SK-N-MC (cell line): ENCODE results near the gene FKBP5.
"Not testable (repeated sequence)": the region's sequence is repeated elsewhere in the genome, so short reads cannot be mapped to it uniquely, and the experiment has no call there.

Source experiments
- DNase-seq: peaks from one replicate; pipeline ENCODE4 v3.0.0-alpha.2; 2011; ENCODE audit warnings: low read depth, low spot score
- H3K27ac ChIP-seq: fragments of 200-600 bp; sonication (generic); 2 replicates; pipeline ENCODE4 v1.5.1; 2016; ENCODE audit warnings: mixed run types
- H3K36me3 ChIP-seq: fragments of 200-600 bp; sonication (generic); 2 replicates; pipeline ENCODE4 v1.6.1; 2017; ENCODE audit warnings: antibody characterized with exemption, low read length, mixed read lengths; ENCODE audit not compliant: insufficient read depth
- H3K4me3 ChIP-seq: fragments of 200-600 bp; sonication (generic); 2 replicates; pipeline ENCODE4 v1.5.1; 2016
- H3K9ac ChIP-seq: fragments of 200-600 bp; sonication (generic); 2 replicates; pipeline ENCODE4 v1.8.0; 2017; ENCODE audit warnings: mixed run types, mixed read lengths; ENCODE audit not compliant: insufficient read length
- H3K9me3 ChIP-seq: fragments of 200-600 bp; sonication (generic); 2 replicates; pipeline ENCODE4 v1.6.1; 2017; ENCODE audit warnings: low read depth, mild to moderate bottlenecking, antibody characterized with exemption, low read length, moderate library complexity, mixed read lengths
- EZH2 ChIP-seq: fragments of 200-600 bp; sonication (generic); IDR thresholded peaks from one replicate; pipeline ENCODE4 v1.6.1; 2017; ENCODE audit warnings: antibody characterized with exemption
- FOXP2 ChIP-seq: optimal IDR thresholded peaks from 2 replicates; pipeline ENCODE3; 2011; ENCODE audit warnings: mild to moderate bottlenecking, moderate library complexity; ENCODE audit not compliant: insufficient read depth; ENCODE audit errors: extremely low read length, control extremely low read depth
- POLR2AphosphoS5 ChIP-seq: IDR thresholded peaks from 2 replicates; pipeline ENCODE4 v1.6.1; 2012; ENCODE audit warnings: mild to moderate bottlenecking, low read depth, low read length, borderline replicate concordance

Gene FKBP5

GRCh38 chr6:35550437-35550836, 138.3 kb downstream of the FKBP5 start:
- Histone ChIP-seq H3K4me3 (no peak overlapping the region), H3K9ac (no peak overlapping the region), H3K27ac (no peak overlapping the region), H3K9me3 (no peaks in the 10 kb centered on the region), H3K36me3 (no peaks in the 10 kb centered on the region)
- TF ChIP-seq POLR2AphosphoS5 (no peak), EZH2 (no peak), FOXP2 (no peak)
- no peak for DNase-seq

GRCh38 chr6:35547676-35548075, 141.0 kb downstream of the FKBP5 start:
- Histone ChIP-seq H3K9ac (no peak overlapping the region), H3K27ac (no peak overlapping the region), H3K4me3 (no peak overlapping the region), H3K36me3 (no peaks in the 10 kb centered on the region), H3K9me3 (no peaks in the 10 kb centered on the region)
- DNase-seq = no peak
- TF ChIP-seq EZH2 (no peak), FOXP2 (no peak), POLR2AphosphoS5 (no peak)

GRCh38 chr6:35544769-35545361, 143.8 kb downstream of the FKBP5 start:
- DNase-seq = no peak

GRCh38 chr6:35543459-35544193, 145.1 kb downstream of the FKBP5 start:
- Histone ChIP-seq H3K9me3 (no peaks in the 10 kb centered on the region; the same call in 1 of the 2 replicates), H3K9ac (no peak overlapping the region), H3K27ac (no peak overlapping the region), H3K36me3 (no peaks in the 10 kb centered on the region), H3K4me3 (no peak overlapping the region)
- TF ChIP-seq POLR2AphosphoS5 (no peak), EZH2 (no peak), FOXP2 (no peak)
- DNase-seq = no peak

More at GRCh38 chr6:35544769-35545361, 143.8 kb downstream of the FKBP5 start:
- Histone ChIP-seq H3K36me3 (no peaks in the 10 kb centered on the region), H3K9ac (no peak overlapping the region), H3K27ac (no peak overlapping the region), H3K9me3 (no peaks in the 10 kb centered on the region; the same call in 1 of the 2 replicates), H3K4me3 (no peak overlapping the region)
- no peak for TF ChIP-seq EZH2
- no peak for TF ChIP-seq FOXP2
- no peak for TF ChIP-seq POLR2AphosphoS5

- H3K27ac ChIP-seq = no peak overlapping the region
These were observed 146.9 kb downstream of the FKBP5 start for GRCh38 chr6:35541836-35542235.

GRCh38 chr6:35539223-35539622, 149.5 kb downstream of the FKBP5 start:
- Histone ChIP-seq H3K9ac (no peak overlapping the region), H3K27ac (no peak overlapping the region), H3K4me3 (no peak overlapping the region), H3K36me3 (no peaks in the 10 kb centered on the region), H3K9me3 (no peaks in the 10 kb centered on the region; the same call in 1 of the 2 replicates)
- no peak for DNase-seq
- TF ChIP-seq POLR2AphosphoS5 = no peak
- no peak for TF ChIP-seq FOXP2
- TF ChIP-seq EZH2 = no peak

More at GRCh38 chr6:35541836-35542235, 146.9 kb downstream of the FKBP5 start:
- no peak for DNase-seq
- Histone ChIP-seq H3K9me3 (no peaks in the 10 kb centered on the region; the same call in 1 of the 2 replicates), H3K36me3 (no peaks in the 10 kb centered on the region), H3K4me3 (no peak overlapping the region), H3K9ac (no peak overlapping the region)
- TF ChIP-seq FOXP2 = no peak
- TF ChIP-seq POLR2AphosphoS5 = no peak
- no peak for TF ChIP-seq EZH2

GRCh38 chr6:35535847-35536246, 152.9 kb downstream of the FKBP5 start:
- not testable (repeated sequence) for H3K27ac ChIP-seq, H3K4me3 ChIP-seq, DNase-seq, H3K9ac ChIP-seq, H3K36me3 ChIP-seq, H3K9me3 ChIP-seq

- Histone ChIP-seq H3K4me3 (no peak overlapping the region), H3K9me3 (no peaks in the 10 kb centered on the region), H3K27ac (no peak overlapping the region), H3K36me3 (no peaks in the 10 kb centered on the region), H3K9ac (no peak overlapping the region)
- TF ChIP-seq EZH2 (no peak), FOXP2 (no peak), POLR2AphosphoS5 (no peak)
- no peak for DNase-seq
These were observed 154.1 kb downstream of the FKBP5 start for GRCh38 chr6:35534407-35535170.

- Histone ChIP-seq H3K4me3 (no peak overlapping the region), H3K9ac (no peak overlapping the region), H3K27ac (no peak overlapping the region), H3K9me3 (no peaks in the 10 kb centered on the region), H3K36me3 (no peaks in the 10 kb centered on the region)
- no peak for DNase-seq
- TF ChIP-seq FOXP2 = no peak
- TF ChIP-seq POLR2AphosphoS5 = no peak
- TF ChIP-seq EZH2 = no peak
These were observed 154.7 kb downstream of the FKBP5 start for GRCh38 chr6:35533981-35534380.
